ENCODE measurements around the gene AQP2.
A peak's percentile ranks its signal among the peaks of the same experiment; 100 is the strongest.

The AQP2 gene

DNA sequence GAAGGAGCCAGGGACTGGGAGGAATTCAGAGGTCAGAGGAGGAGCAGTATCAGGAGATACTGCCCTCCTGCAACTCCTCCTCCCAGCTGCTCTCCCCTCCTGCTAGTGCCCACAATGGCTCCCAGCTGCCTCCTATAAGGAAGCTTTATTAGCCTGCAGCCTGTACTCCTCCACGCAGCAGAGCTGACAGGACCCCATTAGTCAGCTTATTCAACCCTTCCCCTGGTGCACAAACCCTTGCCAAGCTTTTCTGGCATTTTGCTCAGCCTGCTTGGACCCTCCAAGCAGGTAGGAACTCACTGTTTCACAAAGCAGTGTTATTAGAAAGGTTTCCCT is 6.9 kb upstream of the AQP2 start:
- no peak overlapping the region for H3K4me3 ChIP-seq (IDR thresholded peaks at IDR 0.05; ENCODE audit: insufficient read depth, low read depth, low read length)
- H3K27ac ChIP-seq: no peak overlapping the region
- no peaks in the 10 kb centered on the region for H3K79me2 ChIP-seq (ENCODE audit: insufficient read depth, low read depth)
- no peak overlapping the region for H3K4me2 ChIP-seq
- H3K4me1 ChIP-seq (ENCODE audit: low read depth, poor library complexity, severe bottlenecking): peaks cover 4% of the 10 kb centered on the region
- H3K36me3 ChIP-seq (ENCODE audit: insufficient read depth): no peaks in the 10 kb centered on the region
- TF ChIP-seq, protein P1, sequence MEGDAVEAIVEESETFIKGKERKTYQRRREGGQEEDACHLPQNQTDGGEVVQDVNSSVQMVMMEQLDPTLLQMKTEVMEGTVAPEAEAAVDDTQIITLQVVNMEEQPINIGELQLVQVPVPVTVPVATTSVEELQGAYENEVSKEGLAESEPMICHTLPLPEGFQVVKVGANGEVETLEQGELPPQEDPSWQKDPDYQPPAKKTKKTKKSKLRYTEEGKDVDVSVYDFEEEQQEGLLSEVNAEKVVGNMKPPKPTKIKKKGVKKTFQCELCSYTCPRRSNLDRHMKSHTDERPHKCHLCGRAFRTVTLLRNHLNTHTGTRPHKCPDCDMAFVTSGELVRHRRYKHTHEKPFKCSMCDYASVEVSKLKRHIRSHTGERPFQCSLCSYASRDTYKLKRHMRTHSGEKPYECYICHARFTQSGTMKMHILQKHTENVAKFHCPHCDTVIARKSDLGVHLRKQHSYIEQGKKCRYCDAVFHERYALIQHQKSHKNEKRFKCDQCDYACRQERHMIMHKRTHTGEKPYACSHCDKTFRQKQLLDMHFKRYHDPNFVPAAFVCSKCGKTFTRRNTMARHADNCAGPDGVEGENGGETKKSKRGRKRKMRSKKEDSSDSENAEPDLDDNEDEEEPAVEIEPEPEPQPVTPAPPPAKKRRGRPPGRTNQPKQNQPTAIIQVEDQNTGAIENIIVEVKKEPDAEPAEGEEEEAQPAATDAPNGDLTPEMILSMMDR (conservative IDR thresholded peaks at IDR 0.05; ENCODE audit: low read depth, low read length): no peak
- H4K20me1 ChIP-seq (ENCODE audit: insufficient read depth): no peaks in the 10 kb centered on the region
- H2AFZ ChIP-seq (ENCODE audit: low read depth): no peak overlapping the region
- H3K9ac ChIP-seq: no peak overlapping the region
- H3K27me3 ChIP-seq (ENCODE audit: insufficient read depth, low read depth): no peaks in the 10 kb centered on the region

DNA sequence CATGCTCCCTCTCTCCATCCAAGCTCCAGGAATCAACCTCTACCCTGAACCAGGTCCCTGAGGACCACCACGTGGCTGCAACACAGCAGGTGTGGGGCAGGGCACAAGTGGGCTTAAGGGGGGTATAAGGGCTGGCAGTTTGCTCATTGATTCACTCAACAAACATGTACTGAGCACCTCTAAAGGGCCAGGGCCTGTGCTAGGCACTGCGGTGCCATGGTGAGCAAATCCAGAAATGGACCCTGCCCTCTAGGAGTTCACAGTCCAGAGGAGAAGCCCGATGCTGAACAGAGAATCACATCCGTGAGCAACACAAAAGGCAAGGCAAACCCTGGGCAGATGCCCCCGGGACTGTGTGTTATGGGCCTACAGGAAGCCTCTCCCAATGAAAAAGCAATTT is 6.5 kb upstream of the AQP2 start:
- Histone ChIP-seq H3K4me1 (ENCODE audit: low read depth, poor library complexity, severe bottlenecking) (peaks cover 4% of the 10 kb centered on the region), H3K27me3 (ENCODE audit: insufficient read depth, low read depth) (no peaks in the 10 kb centered on the region), H3K36me3 (ENCODE audit: insufficient read depth) (no peaks in the 10 kb centered on the region), H4K20me1 (ENCODE audit: insufficient read depth) (no peaks in the 10 kb centered on the region), H3K4me2 (no peak overlapping the region), H3K79me2 (ENCODE audit: insufficient read depth, low read depth) (no peaks in the 10 kb centered on the region), H3K9ac (no peak overlapping the region), H3K4me3 (IDR thresholded peaks at IDR 0.05; ENCODE audit: insufficient read depth, low read depth, low read length) (no peak overlapping the region), H2AFZ (ENCODE audit: low read depth) (no peak overlapping the region), H3K27ac (no peak overlapping the region)
- TF ChIP-seq, protein P1 (conservative IDR thresholded peaks at IDR 0.05; ENCODE audit: low read depth, low read length): no peak

DNA sequence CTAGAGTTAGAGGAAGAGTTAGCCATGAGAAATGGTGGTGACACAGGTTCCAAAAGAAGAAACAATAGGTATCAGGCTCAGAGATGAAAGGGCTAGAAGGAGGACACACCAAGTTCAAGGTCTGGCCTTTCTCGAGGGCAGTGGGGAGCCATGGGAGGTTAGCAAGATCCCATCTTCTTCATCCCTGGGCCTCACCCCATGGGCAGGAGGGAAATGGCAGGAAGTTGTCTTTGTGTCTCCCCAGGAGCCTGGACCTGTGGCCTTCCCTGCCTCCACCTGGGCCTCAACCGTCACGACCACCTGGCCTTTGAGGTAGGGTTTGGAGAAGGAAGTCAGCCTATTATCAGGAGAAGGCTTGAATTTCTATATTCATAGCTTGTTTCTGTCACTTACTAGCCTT is 5.8 kb upstream of the AQP2 start:
- Histone ChIP-seq H3K4me2 (no peak overlapping the region), H3K27ac (no peak overlapping the region), H2AFZ (ENCODE audit: low read depth) (no peak overlapping the region)

DNA sequence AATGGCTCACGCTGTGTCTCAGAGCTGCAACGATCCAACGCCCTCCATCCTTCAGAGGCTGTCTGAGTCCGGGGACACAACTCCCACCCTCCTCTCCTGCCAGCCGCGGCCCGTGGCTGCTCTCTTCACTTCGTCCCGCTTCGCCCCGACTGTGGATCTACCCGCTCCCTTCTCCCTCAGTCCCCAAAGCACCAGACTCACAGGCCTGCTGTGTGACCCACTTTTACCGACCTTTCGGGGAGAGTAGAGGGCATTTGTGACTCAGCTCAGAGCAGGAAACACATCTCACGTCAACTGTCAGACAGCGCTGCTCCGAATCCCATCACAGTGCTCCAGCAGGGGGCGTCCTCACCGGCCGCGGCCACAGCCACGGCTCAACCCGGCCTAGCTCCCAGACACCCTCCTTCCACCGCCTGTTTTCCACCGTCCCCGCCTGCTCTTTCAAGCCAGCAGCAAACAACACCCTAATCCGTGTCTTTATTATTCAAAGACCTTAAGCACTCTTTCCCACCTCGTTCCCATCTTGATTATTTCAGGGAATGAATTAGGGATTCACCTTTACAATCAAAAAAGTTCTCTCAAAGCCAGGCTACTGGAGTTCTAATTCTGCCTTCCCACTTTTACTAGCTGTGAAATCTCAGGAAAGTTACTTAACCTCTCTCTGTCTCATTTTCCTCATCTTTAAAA is 5.0 kb upstream of the AQP2 start:
- Histone ChIP-seq H3K36me3 (ENCODE audit: insufficient read depth) (no peaks in the 10 kb centered on the region), H3K4me2 (peak overlapping the region; percentile 37; the same call in 1 of the 2 replicates), H4K20me1 (ENCODE audit: insufficient read depth) (no peaks in the 10 kb centered on the region), H3K9ac (no peak overlapping the region), H3K4me1 (ENCODE audit: low read depth, poor library complexity, severe bottlenecking) (peaks cover 4% of the 10 kb centered on the region), H3K27me3 (ENCODE audit: insufficient read depth, low read depth) (no peaks in the 10 kb centered on the region), H3K4me3 (IDR thresholded peaks at IDR 0.05; ENCODE audit: insufficient read depth, low read depth, low read length) (no peak overlapping the region), H2AFZ (ENCODE audit: low read depth) (peak overlapping the region; percentile 54), H3K27ac (no peak overlapping the region), H3K79me2 (ENCODE audit: insufficient read depth, low read depth) (no peaks in the 10 kb centered on the region)
- TF ChIP-seq, protein P1 (conservative IDR thresholded peaks at IDR 0.05; ENCODE audit: low read depth, low read length): peak; percentile 79

More for the DNA sequence above, 5.8 kb upstream of the AQP2 start:
- Histone ChIP-seq H3K79me2 (ENCODE audit: insufficient read depth, low read depth) (no peaks in the 10 kb centered on the region), H3K36me3 (ENCODE audit: insufficient read depth) (no peaks in the 10 kb centered on the region), H4K20me1 (ENCODE audit: insufficient read depth) (no peaks in the 10 kb centered on the region), H3K27me3 (ENCODE audit: insufficient read depth, low read depth) (no peaks in the 10 kb centered on the region), H3K4me3 (IDR thresholded peaks at IDR 0.05; ENCODE audit: insufficient read depth, low read depth, low read length) (no peak overlapping the region), H3K9ac (no peak overlapping the region), H3K4me1 (ENCODE audit: low read depth, poor library complexity, severe bottlenecking) (peaks cover 4% of the 10 kb centered on the region)
- TF ChIP-seq, protein P1 (conservative IDR thresholded peaks at IDR 0.05; ENCODE audit: low read depth, low read length): no peak
